GM21390 (cell line): ENCODE results near the gene DAZAP1.

Experiments used
- ATAC-seq: cut with Tn5 transposase; IDR thresholded peaks from one replicate; pipeline ENCODE4 v1.9.1; 2021; ENCODE audit not compliant: unreplicated experiment

DAZAP1 gene

GRCh38 chr19:1455336-1456120 is 48.1 kb downstream of the DAZAP1 start:
- ATAC-seq, result no peak

GRCh38 chr19:1456121-1456900 is 48.9 kb downstream of the DAZAP1 start:
- no peak for ATAC-seq

DNA sequence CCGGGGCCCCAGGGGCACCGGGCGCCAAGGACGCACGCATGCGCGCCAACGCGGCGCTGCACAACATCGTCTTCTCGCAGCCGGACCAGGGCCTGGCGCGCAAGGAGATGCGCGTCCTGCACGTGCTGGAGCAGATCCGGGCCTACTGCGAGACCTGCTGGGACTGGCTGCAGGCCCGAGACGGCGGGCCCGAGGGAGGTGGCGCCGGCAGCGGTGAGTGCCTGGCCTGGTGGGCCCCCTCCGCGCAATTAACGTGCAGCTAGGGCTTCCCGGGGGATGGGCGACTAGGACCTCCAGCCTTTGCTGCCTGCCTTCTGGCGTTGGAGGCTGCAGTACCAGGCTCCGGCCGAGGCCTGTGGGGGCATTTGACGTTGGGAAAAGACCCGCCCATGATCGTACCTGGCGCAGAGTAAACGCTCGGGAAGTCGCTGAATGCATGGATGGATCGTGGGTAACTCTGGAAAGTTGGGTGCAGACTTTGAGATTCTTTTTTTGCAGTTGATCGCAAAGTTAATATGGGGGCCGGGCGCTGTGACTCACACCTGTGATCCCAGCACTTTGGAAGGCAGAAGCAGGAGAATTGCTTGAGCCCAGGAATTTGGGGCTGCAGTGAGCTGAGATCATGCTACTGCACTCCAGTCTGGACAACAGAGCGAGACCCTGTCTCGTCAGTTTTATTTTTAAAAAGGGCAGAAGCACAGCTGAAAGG is 49.8 kb downstream of the DAZAP1 start:
- no peak for ATAC-seq

DNA sequence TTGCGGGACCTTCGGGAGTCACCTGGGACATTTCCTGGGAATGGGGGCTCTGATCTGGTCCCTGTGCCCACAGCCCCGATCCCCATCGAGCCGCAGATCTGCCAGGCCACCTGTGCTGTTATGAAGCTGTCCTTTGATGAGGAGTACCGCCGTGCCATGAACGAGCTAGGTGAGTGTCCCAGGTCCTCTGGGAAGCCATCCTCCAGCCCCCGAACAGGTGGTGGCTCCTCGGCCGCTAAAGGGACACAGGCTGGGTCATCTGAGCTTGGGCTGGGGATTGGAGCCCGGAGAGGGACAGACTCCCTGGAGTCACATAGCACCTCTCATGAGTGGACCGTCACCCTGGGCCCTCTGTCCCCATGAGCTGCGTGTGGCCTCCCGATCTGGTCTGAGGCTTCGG is 50.5 kb downstream of the DAZAP1 start:
- ATAC-seq, result no peak

- no peak for ATAC-seq
Observed at GRCh38 chr19:1459479-1459878, 52.1 kb downstream of the DAZAP1 start.

DNA sequence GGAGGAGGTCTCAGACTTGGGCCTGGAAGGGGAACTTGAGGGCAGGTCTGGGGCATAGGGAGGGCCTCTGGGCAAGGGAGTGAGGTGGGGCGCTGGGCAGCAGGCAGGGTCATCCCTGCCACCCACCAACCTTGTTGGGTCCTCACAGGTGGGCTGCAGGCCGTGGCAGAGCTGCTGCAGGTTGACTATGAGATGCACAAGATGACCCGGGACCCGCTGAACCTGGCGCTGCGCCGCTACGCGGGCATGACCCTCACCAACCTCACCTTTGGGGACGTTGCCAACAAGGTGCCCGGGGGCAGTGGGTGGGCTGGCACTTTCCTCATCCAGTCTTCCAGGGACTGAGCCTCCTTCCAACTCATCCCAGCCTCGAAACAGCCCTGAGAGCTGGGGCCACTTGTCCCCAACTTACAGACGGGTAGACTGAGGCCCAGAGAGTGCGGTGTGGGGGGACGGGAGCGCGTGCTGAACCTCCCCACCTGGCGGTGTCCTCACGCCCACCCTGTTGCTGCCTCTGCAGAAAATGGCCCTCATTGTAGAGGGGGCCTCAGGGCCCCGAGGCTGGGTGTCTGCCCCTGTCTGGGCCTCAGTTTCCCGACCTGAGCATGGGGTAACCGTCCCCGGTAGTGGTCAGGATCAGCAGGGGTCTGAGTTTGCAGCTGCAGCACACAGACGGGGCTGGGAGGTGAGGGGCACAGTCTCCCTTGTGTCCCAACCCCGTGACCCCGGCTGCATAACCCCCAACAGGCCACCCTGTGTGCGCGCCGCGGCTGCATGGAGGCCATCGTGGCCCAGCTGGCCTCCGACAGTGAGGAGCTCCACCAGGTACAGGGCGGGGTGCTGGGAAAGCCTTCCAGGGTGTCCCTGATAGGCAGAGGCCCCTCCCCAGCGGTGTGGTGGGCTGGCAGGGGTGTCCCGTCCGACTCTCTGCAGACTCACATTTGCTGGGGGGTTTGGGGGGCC is 52.9 kb downstream of the DAZAP1 start:
- ATAC-seq, result no peak

DNA sequence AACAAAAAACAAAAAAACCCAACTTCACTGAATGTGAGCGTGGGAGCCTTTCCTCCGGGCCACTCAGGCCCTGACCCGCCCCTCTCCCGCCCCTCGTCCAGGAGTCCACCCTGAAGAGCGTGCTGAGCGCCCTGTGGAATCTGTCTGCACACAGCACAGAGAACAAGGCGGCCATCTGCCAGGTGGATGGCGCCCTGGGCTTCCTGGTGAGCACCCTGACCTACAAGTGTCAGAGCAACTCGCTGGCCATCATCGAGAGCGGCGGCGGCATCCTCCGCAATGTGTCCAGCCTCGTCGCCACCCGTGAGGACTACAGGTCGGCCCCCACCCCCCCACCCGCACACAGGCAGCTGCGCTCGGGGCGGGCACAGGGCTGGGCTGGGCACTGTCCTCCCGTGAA is 54.5 kb downstream of the DAZAP1 start:
- no peak for ATAC-seq

DNA sequence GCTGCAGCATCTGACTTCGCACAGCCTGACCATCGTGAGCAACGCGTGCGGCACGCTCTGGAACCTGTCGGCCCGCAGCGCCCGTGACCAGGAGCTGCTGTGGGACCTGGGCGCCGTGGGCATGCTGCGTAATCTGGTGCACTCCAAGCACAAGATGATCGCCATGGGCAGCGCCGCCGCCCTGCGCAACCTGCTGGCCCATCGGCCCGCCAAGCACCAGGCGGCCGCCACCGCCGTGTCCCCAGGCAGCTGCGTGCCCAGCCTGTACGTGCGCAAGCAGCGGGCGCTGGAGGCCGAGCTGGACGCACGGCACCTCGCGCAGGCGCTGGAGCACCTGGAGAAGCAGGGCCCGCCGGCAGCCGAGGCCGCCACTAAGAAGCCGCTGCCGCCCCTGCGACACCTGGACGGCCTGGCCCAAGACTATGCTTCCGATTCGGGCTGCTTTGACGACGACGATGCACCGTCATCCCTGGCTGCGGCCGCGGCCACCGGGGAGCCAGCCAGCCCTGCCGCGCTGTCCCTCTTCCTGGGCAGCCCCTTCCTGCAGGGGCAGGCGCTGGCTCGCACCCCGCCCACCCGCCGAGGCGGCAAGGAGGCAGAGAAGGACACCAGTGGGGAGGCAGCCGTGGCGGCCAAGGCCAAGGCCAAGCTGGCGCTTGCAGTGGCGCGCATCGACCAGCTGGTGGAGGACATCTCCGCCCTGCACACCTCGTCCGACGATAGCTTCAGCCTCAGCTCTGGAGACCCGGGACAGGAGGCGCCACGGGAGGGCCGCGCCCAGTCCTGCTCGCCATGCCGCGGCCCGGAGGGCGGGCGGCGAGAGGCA is 58.0 kb downstream of the DAZAP1 start:
- no peak for ATAC-seq

GRCh38 chr19:1466018-1466460 is 58.7 kb downstream of the DAZAP1 start:
- ATAC-seq, result no peak

- no peak for ATAC-seq
Observed at GRCh38 chr19:1466461-1467214, 59.3 kb downstream of the DAZAP1 start.

DNA sequence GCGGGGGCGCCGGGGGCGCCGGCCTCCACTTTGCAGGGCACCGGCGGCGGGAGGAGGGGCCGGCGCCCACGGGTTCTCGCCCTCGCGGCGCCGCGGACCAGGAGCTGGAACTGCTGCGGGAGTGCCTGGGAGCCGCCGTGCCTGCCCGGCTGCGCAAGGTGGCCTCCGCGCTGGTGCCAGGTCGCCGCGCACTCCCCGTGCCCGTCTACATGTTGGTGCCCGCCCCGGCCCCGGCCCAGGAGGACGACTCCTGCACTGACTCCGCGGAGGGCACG is 59.8 kb downstream of the DAZAP1 start:
- ATAC-seq, result no peak

DNA sequence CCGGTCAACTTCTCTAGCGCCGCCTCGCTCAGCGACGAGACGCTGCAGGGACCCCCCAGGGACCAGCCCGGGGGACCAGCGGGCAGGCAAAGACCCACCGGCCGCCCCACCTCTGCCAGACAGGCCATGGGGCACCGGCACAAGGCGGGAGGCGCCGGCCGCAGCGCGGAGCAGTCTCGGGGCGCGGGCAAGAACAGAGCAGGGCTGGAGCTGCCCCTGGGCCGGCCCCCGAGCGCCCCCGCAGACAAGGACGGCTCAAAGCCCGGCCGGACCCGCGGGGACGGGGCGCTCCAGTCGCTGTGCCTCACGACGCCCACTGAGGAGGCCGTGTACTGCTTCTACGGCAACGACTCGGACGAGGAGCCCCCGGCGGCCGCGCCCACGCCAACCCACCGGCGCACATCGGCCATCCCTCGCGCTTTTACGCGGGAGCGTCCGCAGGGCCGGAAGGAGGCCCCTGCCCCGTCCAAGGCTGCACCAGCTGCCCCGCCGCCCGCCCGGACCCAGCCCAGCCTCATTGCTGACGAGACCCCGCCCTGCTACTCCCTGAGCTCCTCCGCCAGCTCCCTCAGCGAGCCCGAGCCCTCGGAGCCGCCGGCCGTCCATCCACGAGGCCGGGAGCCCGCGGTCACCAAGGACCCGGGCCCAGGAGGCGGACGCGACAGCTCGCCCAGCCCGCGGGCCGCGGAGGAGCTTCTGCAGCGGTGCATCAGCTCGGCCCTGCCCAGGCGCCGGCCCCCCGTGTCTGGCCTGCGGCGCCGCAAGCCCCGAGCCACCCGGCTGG is 60.3 kb downstream of the DAZAP1 start:
- no peak for ATAC-seq

GRCh38 chr19:1468274-1468820 is 61.0 kb downstream of the DAZAP1 start:
- no peak for ATAC-seq

DNA sequence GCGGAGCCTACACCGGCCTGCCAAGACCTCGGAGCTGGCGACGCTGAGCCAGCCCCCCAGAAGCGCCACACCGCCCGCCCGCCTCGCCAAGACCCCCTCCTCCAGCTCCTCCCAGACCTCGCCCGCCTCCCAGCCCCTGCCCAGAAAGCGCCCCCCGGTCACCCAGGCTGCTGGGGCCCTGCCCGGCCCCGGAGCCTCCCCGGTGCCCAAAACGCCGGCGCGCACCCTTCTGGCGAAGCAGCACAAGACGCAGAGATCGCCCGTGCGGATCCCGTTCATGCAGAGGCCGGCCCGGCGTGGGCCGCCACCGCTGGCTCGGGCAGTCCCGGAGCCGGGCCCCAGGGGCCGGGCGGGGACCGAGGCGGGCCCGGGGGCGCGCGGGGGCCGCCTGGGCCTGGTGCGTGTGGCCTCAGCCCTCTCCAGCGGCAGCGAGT is 61.5 kb downstream of the DAZAP1 start:
- no peak for ATAC-seq

DNA sequence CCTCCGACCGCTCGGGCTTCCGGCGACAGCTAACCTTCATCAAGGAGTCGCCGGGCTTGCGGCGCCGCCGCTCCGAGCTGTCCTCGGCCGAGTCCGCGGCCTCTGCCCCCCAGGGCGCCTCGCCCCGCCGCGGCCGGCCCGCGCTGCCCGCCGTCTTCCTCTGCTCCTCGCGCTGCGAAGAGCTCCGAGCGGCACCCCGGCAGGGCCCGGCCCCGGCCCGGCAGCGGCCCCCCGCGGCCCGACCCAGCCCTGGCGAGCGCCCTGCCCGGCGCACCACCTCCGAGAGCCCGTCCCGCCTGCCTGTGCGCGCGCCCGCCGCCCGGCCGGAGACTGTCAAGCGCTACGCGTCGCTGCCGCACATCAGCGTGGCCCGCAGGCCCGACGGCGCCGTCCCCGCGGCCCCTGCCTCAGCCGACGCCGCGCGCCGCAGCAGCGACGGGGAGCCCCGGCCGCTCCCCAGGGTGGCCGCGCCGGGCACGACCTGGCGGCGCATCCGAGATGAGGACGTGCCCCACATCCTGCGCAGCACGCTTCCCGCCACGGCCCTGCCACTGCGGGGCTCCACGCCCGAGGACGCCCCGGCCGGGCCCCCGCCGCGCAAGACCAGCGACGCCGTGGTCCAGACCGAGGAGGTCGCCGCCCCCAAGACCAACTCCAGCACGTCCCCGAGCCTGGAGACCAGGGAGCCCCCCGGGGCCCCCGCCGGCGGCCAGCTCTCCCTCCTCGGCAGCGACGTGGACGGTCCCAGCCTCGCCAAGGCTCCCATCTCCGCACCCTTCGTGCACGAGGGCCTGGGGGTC is 62.1 kb downstream of the DAZAP1 start:
- no peak for ATAC-seq

DNA sequence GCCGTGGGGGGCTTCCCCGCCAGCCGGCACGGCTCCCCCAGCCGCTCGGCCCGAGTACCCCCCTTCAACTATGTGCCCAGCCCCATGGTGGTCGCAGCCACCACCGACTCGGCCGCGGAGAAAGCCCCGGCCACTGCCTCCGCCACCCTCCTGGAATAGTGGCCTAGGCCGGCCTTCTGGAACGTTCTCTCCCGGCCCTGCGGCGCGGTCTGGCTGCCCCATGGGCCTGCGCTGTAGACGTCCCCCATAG is 62.6 kb downstream of the DAZAP1 start:
- no peak for ATAC-seq

DNA sequence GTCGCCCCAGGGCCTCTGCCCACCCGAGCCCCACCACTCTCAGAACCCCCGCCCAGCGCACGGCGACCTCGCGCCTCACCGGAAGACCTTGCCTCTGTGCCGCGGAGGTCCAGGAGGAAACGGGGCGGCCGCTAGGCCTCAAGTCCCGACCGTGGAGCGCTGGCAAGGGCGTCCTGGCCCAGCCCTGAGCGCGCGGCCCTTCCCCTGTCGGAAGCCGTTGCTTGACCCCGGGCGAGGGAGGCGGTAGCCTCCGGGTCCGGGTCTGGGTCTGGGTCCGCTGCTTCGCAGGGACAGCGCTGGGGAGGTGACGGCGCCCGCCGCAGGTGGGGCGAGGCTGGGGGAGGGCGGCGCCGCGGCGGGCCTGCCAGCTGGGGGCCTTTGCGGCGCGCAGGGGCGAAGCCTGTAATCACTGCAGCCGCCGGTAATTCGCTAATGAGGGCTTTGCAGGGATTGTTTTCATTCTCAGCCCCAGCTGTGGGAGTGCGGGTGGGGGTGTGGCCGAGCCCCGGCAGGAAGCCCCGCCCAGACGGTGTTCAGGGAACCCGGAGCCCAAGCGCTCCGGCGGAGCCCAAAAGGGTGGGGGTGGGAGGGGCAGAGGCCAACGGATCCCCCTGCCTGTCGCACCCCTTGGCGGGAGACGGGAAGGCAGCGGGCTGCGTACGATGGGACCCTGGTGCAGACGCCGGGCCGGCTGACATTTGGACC is 63.1 kb downstream of the DAZAP1 start:
- no peak for ATAC-seq
